NCI-H2227 treated with DMSO at 0.1 percent for 48 hours (cell line): ENCODE results near the gene ATAD5.
"Not testable (repeated sequence)": the region's sequence is repeated elsewhere in the genome, so short reads cannot be mapped to it uniquely, and the experiment has no call there.

Experiments
- DNase-seq: peaks from one replicate; lab custom pipeline; 2025; lab: John Stamatoyannopoulos, UW

ATAD5 gene

DNA sequence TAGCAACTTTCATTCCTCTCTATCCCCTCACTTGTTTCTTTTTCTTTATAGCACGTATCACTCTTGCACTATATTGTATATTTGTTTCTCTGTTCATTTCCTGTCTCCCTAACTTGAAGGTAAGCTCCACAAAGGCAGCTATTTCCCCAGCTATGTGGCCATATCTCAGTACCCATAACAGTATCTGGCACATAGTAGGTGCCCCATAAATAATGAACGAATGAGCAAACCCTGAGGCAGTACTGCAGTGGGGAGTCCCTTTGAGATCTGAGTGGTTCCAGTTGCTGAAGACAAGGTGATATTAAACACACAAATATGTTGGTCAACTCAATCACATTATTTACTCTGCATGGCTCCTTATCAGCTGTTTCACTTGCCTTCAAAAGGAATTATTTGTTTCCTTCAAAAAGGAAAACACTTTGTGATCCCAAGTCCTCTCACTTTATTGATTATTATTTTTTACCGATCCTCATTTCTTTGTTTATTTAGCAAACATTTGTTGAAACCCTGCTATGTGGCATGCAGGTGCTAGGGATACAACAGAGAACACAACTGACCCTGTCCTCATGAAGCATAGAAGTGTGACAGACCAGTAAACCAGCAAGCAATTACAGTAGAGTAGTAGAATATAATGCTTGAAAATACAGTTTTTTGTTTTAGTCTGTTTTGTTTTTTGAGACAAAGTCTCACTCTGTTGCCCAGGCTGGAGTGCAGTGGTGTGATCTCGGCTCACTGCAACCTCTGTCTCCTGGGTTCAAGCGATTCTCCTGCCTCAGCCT is 84.3 kb downstream of the ATAD5 start:
- no peak for DNase-seq

DNA sequence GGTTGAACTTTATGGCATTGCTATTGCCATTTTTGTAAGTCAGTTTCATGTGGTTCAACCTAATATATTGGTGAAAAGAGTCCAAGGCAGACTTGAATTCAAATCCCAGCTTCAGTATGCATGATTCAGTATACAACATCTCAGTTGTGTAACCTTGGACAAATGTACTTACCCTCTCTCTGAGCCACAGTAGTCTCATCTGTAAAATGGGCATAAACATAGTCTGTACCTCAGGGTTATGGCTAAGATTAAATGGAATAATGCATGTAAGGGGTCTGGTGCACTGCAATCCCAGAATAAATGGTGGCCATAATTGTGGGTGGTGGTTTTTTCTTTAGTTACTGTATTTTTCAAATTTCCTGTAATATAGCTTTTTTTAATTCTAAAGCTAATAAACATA is 85.3 kb downstream of the ATAD5 start:
- DNase-seq = no peak

DNA sequence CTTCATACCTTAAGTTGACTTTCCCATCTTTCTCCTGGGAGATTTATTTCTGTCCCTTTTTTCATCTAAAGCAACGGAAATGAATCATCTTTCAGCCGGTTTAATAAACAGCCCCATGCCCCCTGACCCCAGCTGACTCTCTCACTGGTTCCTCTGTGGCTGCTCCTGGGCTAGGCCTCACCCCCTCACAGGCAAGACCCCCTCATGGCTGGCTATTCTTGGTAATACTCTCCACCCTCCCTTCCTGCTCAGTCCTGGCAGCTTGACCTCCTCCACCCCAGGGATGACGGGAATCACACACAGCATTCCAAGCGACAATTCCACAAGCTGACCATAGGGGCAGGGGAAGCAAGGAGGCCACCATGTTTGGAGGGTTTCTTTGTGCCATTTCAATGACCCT is 88.5 kb downstream of the ATAD5 start:
- no peak for DNase-seq

DNA sequence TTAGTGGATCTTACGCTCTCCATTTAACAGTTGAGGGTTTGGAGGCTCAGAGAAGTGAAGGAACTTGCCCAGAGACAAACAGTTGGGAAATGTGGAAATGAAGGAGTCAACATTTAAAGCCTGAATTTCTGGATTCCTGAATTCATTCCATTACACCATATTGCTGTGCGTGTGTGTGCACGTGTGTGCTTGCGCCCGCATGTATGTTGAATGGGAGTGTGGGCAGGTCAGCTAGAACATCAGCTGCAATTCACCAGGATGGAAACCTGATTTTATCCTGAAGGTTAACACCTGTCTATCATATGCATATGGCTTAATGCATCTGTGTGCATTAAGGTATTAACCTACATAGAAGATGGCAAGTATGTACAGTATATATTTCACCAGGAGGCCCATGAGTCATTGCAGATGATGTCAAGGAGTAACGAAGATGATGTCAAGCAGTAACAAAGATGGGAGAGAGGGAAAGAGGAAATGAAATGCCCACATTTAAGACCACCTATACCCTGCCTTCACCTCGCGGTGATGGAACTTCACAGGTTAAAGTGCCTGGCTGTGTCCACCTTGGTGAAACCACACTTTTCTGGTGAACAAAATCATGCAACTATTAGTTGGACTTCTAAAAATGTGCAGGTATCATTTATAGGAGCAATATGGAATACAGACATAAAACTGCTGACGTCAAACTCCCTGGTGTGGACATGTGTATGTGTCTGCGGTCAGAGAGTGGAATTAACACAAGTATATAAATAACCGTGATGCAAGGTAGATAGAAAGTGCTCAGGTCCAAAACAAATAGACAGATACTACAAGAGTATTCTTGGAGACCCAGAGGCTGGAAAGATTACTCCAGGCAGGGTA is 89.1 kb downstream of the ATAD5 start:
- no peak for DNase-seq

DNA sequence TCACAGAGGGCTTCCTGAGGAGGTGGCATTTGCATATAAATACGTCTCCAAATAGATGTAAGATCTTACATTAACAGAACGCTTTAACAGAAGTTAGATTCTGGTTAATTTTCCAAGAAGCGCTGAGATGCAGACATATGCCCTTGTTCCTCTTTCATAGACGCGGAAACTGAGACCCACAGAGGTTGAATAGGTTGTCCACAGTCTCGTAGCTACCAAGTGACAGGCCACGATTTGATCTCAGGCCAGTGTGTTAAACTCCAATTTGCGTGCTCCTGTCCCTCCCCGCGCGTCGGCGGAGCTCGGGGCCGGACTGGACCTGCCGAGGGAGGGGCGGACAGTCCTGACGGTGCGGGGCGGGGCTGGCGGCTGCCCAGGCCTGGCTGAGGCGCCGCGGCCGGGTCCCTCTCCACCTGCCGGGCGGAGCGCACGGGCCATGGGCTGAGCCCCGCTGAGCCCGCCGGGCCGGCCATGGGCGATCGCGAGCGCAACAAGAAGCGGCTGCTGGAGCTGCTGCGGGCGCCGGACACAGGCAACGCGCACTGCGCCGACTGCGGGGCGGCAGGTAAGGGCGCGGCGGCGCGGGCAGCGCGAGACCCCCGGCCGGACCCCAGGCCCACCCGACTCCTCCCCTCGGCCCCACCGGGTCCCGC is 89.9 kb downstream of the ATAD5 start, which contains the start of gene ADAP2:
Gene ADAP2 (plus strand): TSS at position 402 of the 653 bp plus-strand sequence. CDS start 70 bp downstream, at position 472.
- peak; percentile 6 for DNase-seq

DNA sequence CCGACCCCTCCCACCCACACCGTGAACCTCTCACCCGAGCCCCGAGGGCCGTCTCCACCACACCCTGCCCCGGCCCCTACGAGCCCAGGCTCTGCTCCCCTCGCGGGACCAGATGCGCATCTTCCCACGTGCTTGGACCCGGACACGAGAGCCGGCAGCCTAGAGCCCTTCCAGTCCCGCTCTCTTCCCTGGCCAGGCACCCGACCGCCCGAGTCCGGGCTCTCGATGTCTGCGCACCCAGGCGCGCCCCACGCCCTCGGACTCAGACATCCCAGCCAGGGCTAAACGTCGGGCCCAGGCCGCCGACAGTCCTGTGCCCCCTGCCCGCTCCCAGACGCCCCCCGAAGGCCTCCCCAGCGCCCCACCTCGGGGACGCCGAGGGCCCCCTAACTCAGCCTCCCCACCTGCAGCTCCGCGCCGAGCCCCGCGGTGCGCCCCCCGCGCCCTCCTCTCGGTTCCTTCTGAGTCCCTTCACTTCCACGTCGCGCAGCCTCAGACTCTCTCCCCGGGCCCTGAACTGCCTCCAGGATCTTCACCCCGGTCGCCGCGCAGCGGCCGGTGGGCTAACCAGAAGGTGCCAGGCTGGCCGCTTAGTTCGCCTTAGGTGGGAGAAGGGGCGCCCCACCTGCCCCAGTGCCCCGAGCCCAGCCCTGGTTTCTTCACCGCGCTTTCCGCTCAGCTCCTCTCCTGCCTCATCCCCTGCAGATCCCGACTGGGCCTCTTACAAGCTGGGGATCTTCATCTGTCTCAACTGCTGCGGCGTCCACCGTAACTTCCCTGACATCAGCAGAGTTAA is 90.7 kb downstream of the ATAD5 start:
- DNase-seq = no peak

DNA sequence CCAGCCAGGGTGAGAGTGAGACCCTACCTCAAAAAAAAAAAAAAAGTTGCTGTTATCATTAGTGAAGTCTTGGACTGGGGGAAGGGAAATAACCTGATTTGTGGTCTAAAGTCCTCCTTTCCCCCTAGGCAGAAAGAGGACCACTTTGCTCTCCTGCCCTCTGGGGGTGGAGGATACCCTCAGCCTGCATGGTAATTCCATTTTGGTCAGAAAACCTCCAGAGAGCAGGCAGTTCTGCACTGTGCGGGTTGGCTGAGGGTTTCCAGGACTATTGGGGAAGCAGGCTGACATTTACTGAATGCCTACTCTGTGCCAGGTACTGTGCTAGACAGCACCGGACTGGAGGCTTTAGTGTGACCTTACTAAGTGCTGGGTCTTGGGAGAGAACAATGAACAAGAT is 92.6 kb downstream of the ATAD5 start:
- DNase-seq = no peak

DNA sequence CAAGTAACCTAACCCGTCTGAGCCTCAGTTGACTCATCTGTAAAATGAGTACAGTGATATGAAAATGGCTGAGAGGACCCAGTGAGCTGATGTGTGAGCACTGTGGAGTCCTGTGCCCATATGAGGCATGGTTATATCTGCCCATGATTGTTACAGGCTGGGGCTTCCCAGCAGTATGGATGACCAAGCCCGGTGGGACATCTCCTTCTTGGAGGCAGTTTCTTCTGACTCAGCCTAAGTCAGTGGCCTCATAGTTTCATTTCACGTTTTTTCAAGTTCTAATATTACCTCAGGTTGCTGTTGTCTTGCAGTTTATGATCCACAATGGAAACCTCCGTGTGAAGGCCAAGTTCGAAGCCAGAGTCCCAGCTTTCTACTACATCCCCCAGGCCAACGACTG is 94.8 kb downstream of the ATAD5 start:
- DNase-seq = no peak

DNA sequence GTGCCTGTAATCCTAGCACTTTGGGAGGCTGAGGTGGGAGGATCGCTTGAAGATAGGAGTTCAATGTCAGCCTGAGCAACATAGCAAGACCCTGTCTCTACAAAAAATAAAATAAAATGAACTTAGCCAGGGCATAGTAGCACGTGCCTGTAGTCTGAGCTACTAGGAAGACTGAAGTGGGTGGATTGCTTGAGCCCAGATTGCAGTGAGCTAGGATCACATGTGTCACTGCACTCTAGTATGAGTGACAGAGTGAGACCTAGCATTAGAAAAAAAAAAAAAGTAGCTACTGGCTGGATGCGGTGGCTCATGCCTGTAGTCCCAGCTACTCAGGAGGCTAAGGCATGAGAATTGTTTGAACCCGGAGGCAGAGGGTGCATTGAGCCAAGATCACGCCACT is 96.0 kb downstream of the ATAD5 start:
- DNase-seq = no peak

DNA sequence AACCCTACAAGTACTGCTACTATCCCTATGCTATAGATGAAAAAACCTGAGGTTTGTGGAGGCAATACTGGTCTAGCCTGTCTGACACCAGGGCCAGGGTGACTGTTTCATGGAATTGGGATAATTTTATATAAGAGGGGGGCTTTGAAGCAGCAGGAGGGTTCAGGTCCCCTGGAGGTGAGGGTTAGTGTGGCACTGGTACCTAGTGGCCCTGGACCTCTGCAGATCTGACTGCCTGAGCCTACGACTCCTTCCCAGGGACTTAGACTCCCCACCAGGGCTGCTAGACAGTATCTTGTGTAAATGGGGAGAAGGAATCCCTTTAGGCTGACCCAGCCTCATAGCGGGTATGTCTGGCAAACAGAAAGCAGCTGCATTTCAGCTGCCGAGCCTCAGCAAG is 96.8 kb downstream of the ATAD5 start:
- no peak for DNase-seq

DNA sequence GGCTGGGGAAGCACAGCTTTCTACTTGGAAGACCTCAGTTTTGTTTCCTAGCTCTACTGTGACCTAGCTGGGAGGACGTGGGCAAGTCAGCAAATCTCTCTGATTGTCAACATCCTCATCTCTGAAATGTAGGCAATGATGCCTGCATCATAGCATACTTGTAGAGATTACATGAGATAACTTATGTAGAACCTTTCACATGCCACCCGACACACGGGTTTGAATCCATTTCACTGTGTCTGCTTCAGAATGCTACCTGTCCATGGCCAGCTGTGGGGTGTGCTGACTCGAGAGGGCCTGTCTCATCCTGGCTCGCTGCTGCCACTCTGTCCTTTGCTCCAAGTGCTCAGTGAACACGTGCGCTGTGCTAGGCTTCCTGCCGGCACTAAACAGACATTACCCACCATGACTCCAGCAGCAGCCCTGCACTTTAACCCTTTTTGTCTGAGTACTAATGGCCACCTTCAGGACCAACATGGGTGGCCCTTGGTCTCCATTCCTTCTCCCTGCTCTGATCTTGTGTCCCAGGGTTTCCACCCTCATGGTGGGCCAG is 97.4 kb downstream of the ATAD5 start:
- DNase-seq = no peak

DNA sequence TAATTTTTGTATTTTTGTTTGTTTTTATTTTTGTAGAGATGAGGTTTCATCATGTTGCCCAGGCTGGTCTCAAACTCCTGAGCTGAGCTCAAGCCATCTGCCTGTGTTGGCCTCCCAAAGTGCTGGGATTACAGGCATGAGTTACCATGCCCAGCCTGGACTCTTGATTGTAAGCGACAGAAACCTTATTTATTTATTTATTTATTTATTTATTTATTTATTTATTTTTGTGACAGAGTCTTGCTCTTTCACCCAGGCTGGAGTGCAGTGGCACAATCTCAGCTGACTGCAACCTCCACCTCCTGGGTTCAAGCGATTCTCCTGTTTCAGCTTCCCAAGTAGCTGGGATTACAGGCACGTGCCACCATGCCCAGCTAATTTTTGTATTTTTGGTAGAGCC is 98.1 kb downstream of the ATAD5 start:
- DNase-seq = not testable (repeated sequence)

DNA sequence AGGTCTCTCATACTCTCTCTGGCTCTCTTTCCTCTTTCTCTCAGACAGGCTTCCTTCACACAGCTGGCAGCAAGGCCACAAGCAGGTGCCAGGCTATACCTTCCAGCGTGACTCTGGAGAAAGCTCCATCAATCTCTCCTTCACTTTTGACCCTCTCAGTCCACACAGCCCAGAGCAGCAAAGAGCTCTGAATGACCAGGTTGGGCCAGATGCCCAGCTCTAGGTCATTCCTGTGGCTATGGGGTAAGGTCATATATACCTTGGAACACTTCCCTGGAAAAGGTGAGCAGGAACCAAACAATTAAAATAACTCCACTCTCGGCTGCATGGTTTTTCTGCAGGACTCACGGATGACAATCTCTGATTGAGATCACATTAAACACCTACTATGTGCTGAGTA is 98.7 kb downstream of the ATAD5 start:
- DNase-seq = no peak

DNA sequence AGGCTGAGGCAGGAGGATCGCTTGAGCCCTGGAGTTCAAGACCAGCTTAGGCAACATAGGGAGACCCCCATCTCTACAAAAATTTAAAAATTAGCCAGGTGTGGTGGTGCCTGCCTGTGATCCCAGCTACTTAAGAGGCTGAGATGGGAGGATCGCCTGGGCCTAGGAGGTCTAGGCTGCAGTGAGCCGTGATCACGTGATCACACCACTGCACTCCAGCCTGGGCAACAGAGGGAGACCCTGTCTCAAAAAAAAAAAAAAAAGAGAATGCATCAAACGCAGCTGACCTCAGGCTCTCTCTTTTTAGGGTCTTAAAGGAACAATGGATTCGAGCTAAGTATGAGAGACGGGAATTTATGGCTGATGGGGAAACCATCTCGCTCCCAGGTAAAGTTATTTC is 99.8 kb downstream of the ATAD5 start:
- not testable (repeated sequence) for DNase-seq

DNA sequence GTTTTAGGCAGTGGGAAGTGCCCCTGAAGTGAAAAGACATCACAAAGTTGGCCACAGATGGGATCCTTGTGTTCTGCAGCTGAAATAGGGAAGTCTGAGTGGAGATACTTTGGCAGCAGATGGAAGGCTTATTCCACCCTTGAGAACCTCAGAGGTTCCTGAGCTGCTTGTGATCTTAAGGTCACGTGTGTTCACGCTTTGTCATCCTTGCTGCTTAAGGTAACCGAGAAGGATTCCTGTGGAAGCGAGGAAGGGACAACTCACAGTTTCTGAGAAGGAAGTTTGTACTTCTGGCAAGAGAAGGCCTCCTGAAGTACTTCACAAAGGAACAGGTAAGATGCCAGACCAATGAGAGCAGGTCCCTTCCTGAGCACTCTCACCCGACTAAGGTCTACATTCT is 102.2 kb downstream of the ATAD5 start:
- DNase-seq = no peak

DNA sequence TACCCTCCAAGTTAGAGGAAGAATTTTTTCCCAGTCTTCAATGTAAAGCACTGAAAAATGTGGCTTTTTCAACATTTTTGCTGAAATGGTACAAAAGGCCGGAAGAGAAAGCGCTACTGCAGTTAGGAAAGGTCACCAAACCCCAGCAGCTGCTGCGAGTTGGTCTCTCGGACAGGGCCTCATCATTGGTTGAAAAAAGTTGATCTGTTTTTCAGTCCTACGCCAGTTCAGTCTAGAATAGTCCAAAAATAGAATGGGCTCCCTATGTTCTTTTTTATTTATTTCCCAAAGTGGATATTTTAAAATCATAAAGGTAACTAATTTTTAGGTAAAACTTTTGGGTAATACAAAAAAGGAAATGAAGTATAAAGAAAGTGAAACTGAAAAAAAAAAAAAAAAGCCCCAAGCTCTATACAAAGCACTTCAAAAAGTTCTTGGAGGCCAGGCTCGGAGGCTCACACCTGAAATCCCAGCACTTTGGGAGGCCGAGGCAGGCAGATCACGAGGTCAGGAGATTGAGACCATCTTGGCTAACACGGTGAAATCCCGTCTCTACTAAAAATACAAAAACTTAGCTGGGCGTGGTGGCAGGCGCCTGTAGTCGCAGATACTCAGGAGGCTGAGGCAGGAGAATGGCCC is 107.4 kb downstream of the ATAD5 start:
- DNase-seq = no peak

DNA sequence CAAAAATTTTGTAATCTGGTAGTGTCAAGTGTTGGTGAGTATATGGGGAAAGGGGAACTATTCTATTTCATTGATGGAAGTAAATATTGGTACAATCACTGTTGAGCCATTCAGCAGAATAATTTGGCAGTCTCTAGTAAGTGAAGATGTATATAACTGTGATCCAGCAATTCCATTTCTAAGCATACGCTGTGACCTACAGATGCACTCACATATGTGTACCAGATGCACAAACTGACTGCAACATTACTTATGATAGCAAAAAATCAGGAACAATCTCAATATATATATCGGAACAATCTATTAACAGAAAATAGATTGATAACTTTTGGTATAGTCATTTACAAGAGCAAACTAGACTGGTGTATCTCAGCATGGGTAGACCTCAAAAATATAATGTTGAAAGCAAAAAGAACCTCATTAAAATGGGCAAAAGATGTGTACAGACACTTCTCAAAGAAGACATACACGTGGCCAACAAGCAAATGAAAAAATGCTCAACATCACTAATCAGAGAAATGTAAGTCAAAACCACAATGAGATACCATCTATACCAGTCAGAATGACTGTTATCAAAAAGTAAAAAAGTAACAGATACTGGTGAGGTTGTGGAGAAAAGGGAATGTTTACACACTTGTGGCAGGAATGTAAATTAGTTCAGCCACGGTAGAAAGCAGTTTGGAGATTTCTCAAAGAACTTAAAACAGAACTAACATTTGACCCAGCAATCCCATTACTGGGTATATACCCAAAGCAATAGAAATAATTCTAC is 110.7 kb downstream of the ATAD5 start:
- DNase-seq = no peak
